Measurements from ENCODE around the gene MRPL38.
A peak's percentile ranks its signal among the peaks of the same experiment; 100 is the strongest.
"Not testable (repeated sequence)": the region's sequence is repeated elsewhere in the genome, so short reads cannot be mapped to it uniquely, and the experiment has no call there.

The MRPL38 gene

GRCh38 chr17:75854101-75854748 is 50.5 kb downstream of the MRPL38 start:
- H3K9ac ChIP-seq (ENCODE audit: low read length) = peak overlapping the region; percentile 73
- H2BK15ac ChIP-seq (replicated peaks; ENCODE audit: low read depth) = no peak overlapping the region
- H3K4ac ChIP-seq (ENCODE audit: low read depth, low read length) = no peak overlapping the region
- H3K4me1 ChIP-seq (ENCODE audit: control insufficient read depth, low read depth, low read length) = peaks cover 3% of the 10 kb centered on the region
- H4K8ac ChIP-seq (ENCODE audit: low read depth, low read length) = no peak overlapping the region
- no peak overlapping the region for H2BK120ac ChIP-seq (ENCODE audit: low read depth, low read length)
- no peak overlapping the region for H4K5ac ChIP-seq (ENCODE audit: low read length)
- peak overlapping the region; percentile 26 for H3K27ac ChIP-seq (ENCODE audit: low read depth, low read length)
- peak overlapping the region; percentile 83 for H3K4me2 ChIP-seq (ENCODE audit: low read length)
- peaks cover 8% of the 10 kb centered on the region for H3K79me2 ChIP-seq (ENCODE audit: control insufficient read depth, insufficient read depth, low read length)
- peak; percentile 84 for DNase-seq
- peak overlapping the region; percentile 85 for H3K56ac ChIP-seq (ENCODE audit: low read length)
- no peaks in the 10 kb centered on the region for H3K27me3 ChIP-seq (ENCODE audit: insufficient read depth, low read length, poor library complexity)
- H3K18ac ChIP-seq (ENCODE audit: low read length) = no peak overlapping the region
- no peak overlapping the region for H3K23ac ChIP-seq (ENCODE audit: low read length)
- peak overlapping the region; percentile 20 for H2AK5ac ChIP-seq (ENCODE audit: low read length)
- WGBS (ENCODE audit: extremely low coverage, insufficient coverage, low lambda C conversion rate) = no CpG with 5 or more reads among the region's 7 CpGs
- H3K4me3 ChIP-seq (ENCODE audit: low read length) = peak overlapping the region; percentile 34
- peaks cover 4% of the 10 kb centered on the region for H3K79me1 ChIP-seq (ENCODE audit: low read length)
- H2BK5ac ChIP-seq (ENCODE audit: low read length) = no peak overlapping the region
- peaks cover 4% of the 10 kb centered on the region for H3K36me3 ChIP-seq (ENCODE audit: control insufficient read depth, insufficient read depth, low read length)

GRCh38 chr17:75853433-75853832 is 51.3 kb downstream of the MRPL38 start:
- no peak overlapping the region for H2BK5ac ChIP-seq (ENCODE audit: low read length)
- H3K4me2 ChIP-seq (ENCODE audit: low read length) = no peak overlapping the region
- H3K27ac ChIP-seq (ENCODE audit: low read depth, low read length) = no peak overlapping the region
- H3K36me3 ChIP-seq (ENCODE audit: control insufficient read depth, insufficient read depth, low read length) = peaks cover 4% of the 10 kb centered on the region
- no peak overlapping the region for H2BK120ac ChIP-seq (ENCODE audit: low read depth, low read length)
- H3K79me2 ChIP-seq (ENCODE audit: control insufficient read depth, insufficient read depth, low read length) = peaks cover 8% of the 10 kb centered on the region
- H2AK5ac ChIP-seq (ENCODE audit: low read length) = no peak overlapping the region
- peak; percentile 76 for DNase-seq
- H3K4me3 ChIP-seq (ENCODE audit: low read length) = no peak overlapping the region
- no peak overlapping the region for H3K18ac ChIP-seq (ENCODE audit: low read length)
- H4K8ac ChIP-seq (ENCODE audit: low read depth, low read length) = no peak overlapping the region
- no CpG with 5 or more reads among the region's 7 CpGs for WGBS (ENCODE audit: extremely low coverage, insufficient coverage, low lambda C conversion rate)
- H2BK15ac ChIP-seq (replicated peaks; ENCODE audit: low read depth) = no peak overlapping the region
- no peak overlapping the region for H3K4ac ChIP-seq (ENCODE audit: low read depth, low read length)
- H3K23ac ChIP-seq (ENCODE audit: low read length) = no peak overlapping the region
- H3K79me1 ChIP-seq (ENCODE audit: low read length) = peaks cover 4% of the 10 kb centered on the region
- peaks cover 3% of the 10 kb centered on the region for H3K4me1 ChIP-seq (ENCODE audit: control insufficient read depth, low read depth, low read length)
- no peak overlapping the region for H3K9ac ChIP-seq (ENCODE audit: low read length)
- no peak overlapping the region for H3K56ac ChIP-seq (ENCODE audit: low read length)
- no peaks in the 10 kb centered on the region for H3K27me3 ChIP-seq (ENCODE audit: insufficient read depth, low read length, poor library complexity)
- H4K5ac ChIP-seq (ENCODE audit: low read length) = no peak overlapping the region

GRCh38 chr17:75851693-75851991 is 53.0 kb downstream of the MRPL38 start:
- not testable (repeated sequence) for H3K9ac ChIP-seq (ENCODE audit: low read length); H3K36me3 ChIP-seq (ENCODE audit: control insufficient read depth, insufficient read depth, low read length); H3K79me2 ChIP-seq (ENCODE audit: control insufficient read depth, insufficient read depth, low read length); H3K18ac ChIP-seq (ENCODE audit: low read length); H3K4me2 ChIP-seq (ENCODE audit: low read length); H3K79me1 ChIP-seq (ENCODE audit: low read length); H3K23ac ChIP-seq (ENCODE audit: low read length); H4K5ac ChIP-seq (ENCODE audit: low read length); H2BK15ac ChIP-seq (replicated peaks; ENCODE audit: low read depth); H3K56ac ChIP-seq (ENCODE audit: low read length); H2BK120ac ChIP-seq (ENCODE audit: low read depth, low read length); H3K4ac ChIP-seq (ENCODE audit: low read depth, low read length); H4K8ac ChIP-seq (ENCODE audit: low read depth, low read length); H2BK5ac ChIP-seq (ENCODE audit: low read length); DNase-seq; H2AK5ac ChIP-seq (ENCODE audit: low read length); H3K4me1 ChIP-seq (ENCODE audit: control insufficient read depth, low read depth, low read length); H3K4me3 ChIP-seq (ENCODE audit: low read length); H3K27me3 ChIP-seq (ENCODE audit: insufficient read depth, low read length, poor library complexity); H3K27ac ChIP-seq (ENCODE audit: low read depth, low read length)
- WGBS (ENCODE audit: extremely low coverage, insufficient coverage, low lambda C conversion rate) = no CpG with 5 or more reads among the region's 15 CpGs

GRCh38 chr17:75850928-75851692 is 53.6 kb downstream of the MRPL38 start:
- Histone ChIP-seq H3K79me2 (ENCODE audit: control insufficient read depth, insufficient read depth, low read length) (peaks cover 8% of the 10 kb centered on the region), H3K27ac (ENCODE audit: low read depth, low read length) (no peak overlapping the region), H3K56ac (ENCODE audit: low read length) (no peak overlapping the region), H3K4me3 (ENCODE audit: low read length) (no peak overlapping the region), H3K36me3 (ENCODE audit: control insufficient read depth, insufficient read depth, low read length) (peaks cover 10% of the 10 kb centered on the region), H3K23ac (ENCODE audit: low read length) (no peak overlapping the region), H3K18ac (ENCODE audit: low read length) (no peak overlapping the region), H4K8ac (ENCODE audit: low read depth, low read length) (no peak overlapping the region), H2AK5ac (ENCODE audit: low read length) (no peak overlapping the region), H3K4me2 (ENCODE audit: low read length) (no peak overlapping the region), H2BK15ac (replicated peaks; ENCODE audit: low read depth) (no peak overlapping the region), H3K79me1 (ENCODE audit: low read length) (peaks cover 4% of the 10 kb centered on the region), H3K9ac (ENCODE audit: low read length) (no peak overlapping the region), H4K5ac (ENCODE audit: low read length) (no peak overlapping the region), H3K27me3 (ENCODE audit: insufficient read depth, low read length, poor library complexity) (no peaks in the 10 kb centered on the region), H2BK5ac (ENCODE audit: low read length) (no peak overlapping the region), H3K4ac (ENCODE audit: low read depth, low read length) (no peak overlapping the region), H3K4me1 (ENCODE audit: control insufficient read depth, low read depth, low read length) (peaks cover 3% of the 10 kb centered on the region), H2BK120ac (ENCODE audit: low read depth, low read length) (no peak overlapping the region)
- WGBS (ENCODE audit: extremely low coverage, insufficient coverage, low lambda C conversion rate) = no CpG with 5 or more reads among the region's 12 CpGs
- DNase-seq = no peak

GRCh38 chr17:75849724-75850123 is 55.0 kb downstream of the MRPL38 start:
- peaks cover 10% of the 10 kb centered on the region for H3K36me3 ChIP-seq (ENCODE audit: control insufficient read depth, insufficient read depth, low read length)
- no CpG with 5 or more reads among the region's 9 CpGs for WGBS (ENCODE audit: extremely low coverage, insufficient coverage, low lambda C conversion rate)
- peaks cover 8% of the 10 kb centered on the region for H3K79me2 ChIP-seq (ENCODE audit: control insufficient read depth, insufficient read depth, low read length)
- H3K9ac ChIP-seq (ENCODE audit: low read length) = no peak overlapping the region
- H3K56ac ChIP-seq (ENCODE audit: low read length) = no peak overlapping the region
- no peak overlapping the region for H2BK15ac ChIP-seq (replicated peaks; ENCODE audit: low read depth)
- H3K27ac ChIP-seq (ENCODE audit: low read depth, low read length) = no peak overlapping the region
- no peak overlapping the region for H3K4me3 ChIP-seq (ENCODE audit: low read length)
- no peak overlapping the region for H4K8ac ChIP-seq (ENCODE audit: low read depth, low read length)
- H3K4me2 ChIP-seq (ENCODE audit: low read length) = no peak overlapping the region
- no peak overlapping the region for H3K18ac ChIP-seq (ENCODE audit: low read length)
- no peak overlapping the region for H2BK120ac ChIP-seq (ENCODE audit: low read depth, low read length)
- H4K5ac ChIP-seq (ENCODE audit: low read length) = no peak overlapping the region
- no peak overlapping the region for H3K4ac ChIP-seq (ENCODE audit: low read depth, low read length)
- H3K79me1 ChIP-seq (ENCODE audit: low read length) = peaks cover 4% of the 10 kb centered on the region
- peaks cover 7% of the 10 kb centered on the region for H3K4me1 ChIP-seq (ENCODE audit: control insufficient read depth, low read depth, low read length)
- H3K23ac ChIP-seq (ENCODE audit: low read length) = no peak overlapping the region
- H2BK5ac ChIP-seq (ENCODE audit: low read length) = no peak overlapping the region
- DNase-seq = no peak
- no peaks in the 10 kb centered on the region for H3K27me3 ChIP-seq (ENCODE audit: insufficient read depth, low read length, poor library complexity)
- H2AK5ac ChIP-seq (ENCODE audit: low read length) = no peak overlapping the region
